Gastroesophageal sphincter (tissue), 3 donors: ENCODE measurements around the gene PRR20C.
"Not testable (repeated sequence)": the region's sequence is repeated elsewhere in the genome, so short reads cannot be mapped to it uniquely, and the experiment has no call there.

ENCODE experiments used
- CTCF ChIP-seq, 4 experiments: fragments of 200-600 bp in 2 of 4; fragments of 450-650 bp in 2 of 4; sonication (generic) in 1 of 4; IDR thresholded peaks; one replicate each; pipeline ENCODE4 v1.5.1; 2017 to 2019; ENCODE audit warnings: antibody characterized with exemption in 4 of 4, mild to moderate bottlenecking in 2 of 4, moderate library complexity in 2 of 4
- POLR2A ChIP-seq, 2 donors: fragments of 450-650 bp; IDR thresholded peaks; one replicate each; pipeline ENCODE4 v1.6.1; 2017; ENCODE audit warnings: antibody characterized with exemption in 2 of 2, mild to moderate bottlenecking in 2 of 2, moderate library complexity in 1 of 2

- not testable (repeated sequence) for TF ChIP-seq CTCF, POLR2A (IDR thresholded peaks at IDR 0.05)
Measured at GRCh38 chr13:57139781-57140180, 14.1 kb upstream of the PRR20C start.
